HG03565 (cell line): Measurements from ENCODE around the gene CTDP1.

Experiments used
- ATAC-seq: cut with Tn5 transposase; IDR thresholded peaks from one replicate; pipeline ENCODE4 v1.9.1; 2021; ENCODE audit warnings: mild to moderate bottlenecking, moderate library complexity; ENCODE audit not compliant: unreplicated experiment

Gene CTDP1

GRCh38 chr18:79776674-79777073, 97.1 kb downstream of the CTDP1 start:
- no peak for ATAC-seq

- ATAC-seq = no peak
These were observed 98.7 kb downstream of the CTDP1 start for GRCh38 chr18:79778291-79778791.

DNA sequence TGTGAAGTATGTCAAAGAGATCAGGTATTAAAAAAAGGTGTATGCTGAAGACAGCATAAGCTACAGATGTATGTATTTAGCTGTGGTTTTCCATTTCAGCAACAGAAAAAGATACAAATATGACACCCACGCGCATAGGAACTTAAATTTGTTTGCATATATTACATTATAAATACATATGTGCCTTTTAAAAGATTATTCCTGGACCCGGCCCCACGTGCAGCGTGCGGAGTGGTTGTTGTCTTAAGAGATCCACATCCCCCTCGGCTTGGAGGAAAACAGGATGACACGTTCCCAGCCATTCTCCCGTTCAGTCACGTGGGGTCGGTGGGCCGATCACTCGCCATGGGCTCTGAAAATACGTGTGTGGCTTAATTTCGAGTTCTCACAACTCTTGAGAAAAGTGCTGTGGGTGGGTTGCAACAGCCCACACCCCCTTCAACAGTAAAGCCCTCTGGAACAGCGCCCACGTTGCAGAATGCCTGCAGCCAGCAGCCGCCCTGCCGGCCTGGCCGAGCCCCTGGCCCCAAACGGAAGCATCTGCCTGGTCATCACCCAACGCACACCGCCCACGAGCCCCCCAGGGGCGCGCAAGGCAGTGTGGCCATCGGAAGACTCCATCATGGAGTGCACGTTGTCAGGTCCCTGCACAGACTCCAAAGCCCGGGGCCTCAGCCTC, 99.6 kb downstream of the CTDP1 start:
- ATAC-seq = no peak

DNA sequence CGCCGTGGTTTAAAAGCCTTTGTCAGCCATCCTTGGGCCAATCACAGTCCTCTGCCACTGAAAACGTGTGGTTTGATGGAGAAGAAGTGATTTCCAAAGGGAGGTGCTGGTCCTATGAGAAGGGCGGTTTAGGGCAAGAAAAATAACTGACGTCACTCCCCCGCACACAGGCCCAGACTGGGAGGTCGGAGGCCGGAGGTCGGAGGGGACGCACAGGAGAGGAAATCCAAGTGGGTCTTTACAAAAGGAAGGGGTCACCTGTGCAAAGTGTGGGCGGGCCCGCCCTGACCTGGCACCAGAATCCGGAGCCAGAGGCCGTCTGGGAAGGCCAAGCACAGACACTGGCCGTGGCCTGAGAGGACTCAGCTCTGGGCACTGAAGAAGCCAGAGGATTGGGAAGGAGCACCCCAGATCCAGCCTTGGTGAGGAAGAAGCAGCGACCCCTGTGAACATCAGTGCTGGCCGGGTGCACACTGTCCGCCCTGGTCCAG, 100.1 kb downstream of the CTDP1 start:
- no peak for ATAC-seq

DNA sequence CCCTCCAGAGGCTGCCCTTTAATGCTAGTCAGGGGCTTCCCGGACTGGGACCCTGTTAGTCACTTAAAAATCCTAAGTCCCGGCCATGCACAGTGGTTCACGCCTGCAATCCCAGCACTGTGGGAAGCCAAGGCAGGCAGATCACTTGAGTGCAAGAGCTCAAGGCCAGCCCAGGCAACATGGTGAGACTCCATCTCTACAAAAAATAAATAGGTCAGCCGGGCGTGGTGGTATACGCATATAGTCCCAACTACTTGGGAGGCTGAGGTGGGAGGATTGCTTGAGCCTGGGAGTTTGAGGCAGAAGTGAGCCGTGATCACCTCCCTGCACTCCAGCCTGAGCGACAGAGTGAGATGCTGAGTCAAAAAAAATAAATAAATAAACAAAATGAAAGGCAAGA, 100.9 kb downstream of the CTDP1 start:
- ATAC-seq = no peak

DNA sequence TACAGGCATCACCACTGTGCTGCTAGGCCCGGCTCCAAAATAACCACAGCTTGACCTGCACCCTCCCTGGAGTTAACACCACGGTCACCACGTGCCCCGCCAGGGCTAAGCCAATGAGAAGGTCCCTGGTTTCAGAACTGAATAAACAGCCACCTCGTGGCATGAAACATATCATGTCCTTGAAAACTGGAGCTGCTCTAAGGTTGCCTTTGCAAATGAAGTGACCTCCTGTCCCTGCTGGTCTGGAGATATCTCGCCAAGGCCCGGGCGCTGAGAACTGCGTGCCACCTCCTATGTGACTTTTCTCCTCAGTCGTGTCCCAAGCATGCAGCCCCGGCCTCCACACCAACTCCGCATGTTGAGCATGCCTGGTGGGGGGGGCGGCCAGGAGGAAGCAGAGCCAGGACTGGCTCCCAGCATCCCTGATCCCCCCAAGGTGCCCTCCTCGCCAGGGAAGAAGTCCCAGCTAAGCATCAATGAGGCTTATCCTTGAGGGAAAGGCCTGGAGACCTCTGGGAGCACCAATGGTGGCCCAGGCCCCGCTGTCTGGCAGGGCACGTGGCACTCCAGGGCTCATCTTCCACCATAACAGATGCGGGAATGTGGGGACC, 101.8 kb downstream of the CTDP1 start:
- ATAC-seq = no peak

DNA sequence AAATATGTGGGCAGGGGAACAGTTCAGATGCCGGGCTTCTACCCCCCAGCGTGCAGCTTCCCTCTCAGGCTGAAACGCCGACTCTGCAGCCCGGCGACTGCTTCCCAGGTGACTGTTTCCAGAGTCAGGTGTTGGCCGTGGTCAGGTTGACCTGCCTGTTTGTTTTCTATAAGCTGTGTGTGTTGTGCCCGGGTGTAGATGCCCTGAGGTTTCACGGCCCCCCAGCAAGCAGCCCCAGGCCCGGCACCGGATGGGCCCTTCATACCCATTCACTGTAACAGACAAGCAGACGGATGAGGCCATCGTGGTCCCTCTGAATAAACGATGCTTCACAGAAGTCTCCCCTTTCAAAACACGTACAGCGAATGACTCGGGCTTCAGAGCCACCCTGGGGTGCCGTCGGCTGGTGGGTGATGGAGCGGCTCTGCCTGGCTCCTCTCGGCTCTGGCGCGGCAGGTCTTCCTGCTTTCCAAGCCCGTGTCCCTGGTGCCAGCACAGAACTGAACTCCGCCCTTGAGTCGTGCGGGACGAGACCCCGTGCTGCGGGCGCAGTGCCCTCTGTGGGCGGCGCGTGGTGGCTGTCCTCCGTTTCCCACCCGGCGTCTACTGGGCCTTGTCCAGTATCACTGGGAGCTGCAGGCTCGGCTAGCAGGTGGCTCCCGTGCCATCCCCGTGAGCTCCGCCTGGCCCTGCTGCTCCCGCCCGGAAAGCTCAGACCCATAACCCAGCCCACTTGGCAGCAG, 103.1 kb downstream of the CTDP1 start:
- ATAC-seq = no peak

DNA sequence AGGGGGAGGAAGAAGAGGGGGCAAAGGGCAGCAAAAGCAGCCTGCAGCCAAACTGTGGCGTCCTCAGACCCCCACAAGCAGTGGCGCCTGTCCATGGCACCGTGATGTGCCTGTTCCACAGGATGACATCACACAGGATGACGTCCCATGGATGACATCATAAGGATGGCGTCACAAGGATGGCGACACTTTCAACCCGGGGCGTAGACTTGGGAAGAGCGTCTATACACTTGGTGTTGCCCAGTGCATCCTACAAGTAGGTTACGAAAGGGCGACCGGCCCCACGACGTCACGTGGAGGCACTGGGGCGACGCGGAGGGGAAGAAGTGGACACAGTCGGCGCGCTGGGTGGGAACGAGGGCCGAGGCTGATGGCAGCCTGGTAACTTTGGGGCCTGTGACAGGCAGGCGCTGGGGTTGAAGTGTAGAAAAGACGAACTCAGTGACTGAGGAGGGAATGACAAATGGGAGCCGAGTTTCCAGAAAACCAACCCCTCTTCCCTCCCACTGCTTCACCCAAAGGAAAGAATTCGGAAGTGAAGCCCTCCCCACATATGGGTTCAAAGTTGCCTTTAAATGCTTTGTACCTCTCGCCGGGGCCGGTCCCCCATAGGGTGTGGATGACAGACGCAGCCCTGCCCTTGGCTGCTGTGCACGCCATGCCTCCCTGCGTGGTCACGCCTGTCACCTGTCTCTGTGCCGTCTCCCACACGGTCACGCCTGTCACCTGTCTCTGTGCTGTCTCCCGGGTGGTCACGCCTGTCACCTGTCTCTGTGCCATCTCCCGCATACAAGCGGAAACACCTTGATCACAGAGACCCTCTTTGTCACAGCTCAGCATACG, 104.7 kb downstream of the CTDP1 start:
- ATAC-seq = no peak

- ATAC-seq = no peak
These were observed 105.6 kb downstream of the CTDP1 start for GRCh38 chr18:79784965-79785770.

- ATAC-seq = no peak
These were observed 106.2 kb downstream of the CTDP1 start for GRCh38 chr18:79785831-79786230.

DNA sequence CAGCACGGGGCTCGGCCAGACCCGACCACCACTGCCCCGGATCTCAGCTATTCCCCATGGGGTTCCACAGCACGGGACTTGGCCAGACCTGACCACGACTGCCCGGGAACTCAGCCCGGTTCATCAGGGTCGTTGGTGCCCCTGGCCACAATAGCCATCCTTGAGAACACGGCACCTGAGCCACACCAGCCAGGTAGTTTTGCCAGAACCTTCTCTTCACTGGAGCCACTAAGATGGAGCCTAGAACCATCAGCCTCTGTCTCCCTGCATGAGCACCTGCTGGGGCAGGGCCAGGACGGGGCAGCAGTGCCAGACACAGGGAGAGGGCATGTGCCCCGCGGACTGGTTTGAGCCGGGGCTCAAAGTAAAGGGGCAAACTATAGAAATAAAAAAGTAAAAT, 106.7 kb downstream of the CTDP1 start:
- ATAC-seq = no peak

DNA sequence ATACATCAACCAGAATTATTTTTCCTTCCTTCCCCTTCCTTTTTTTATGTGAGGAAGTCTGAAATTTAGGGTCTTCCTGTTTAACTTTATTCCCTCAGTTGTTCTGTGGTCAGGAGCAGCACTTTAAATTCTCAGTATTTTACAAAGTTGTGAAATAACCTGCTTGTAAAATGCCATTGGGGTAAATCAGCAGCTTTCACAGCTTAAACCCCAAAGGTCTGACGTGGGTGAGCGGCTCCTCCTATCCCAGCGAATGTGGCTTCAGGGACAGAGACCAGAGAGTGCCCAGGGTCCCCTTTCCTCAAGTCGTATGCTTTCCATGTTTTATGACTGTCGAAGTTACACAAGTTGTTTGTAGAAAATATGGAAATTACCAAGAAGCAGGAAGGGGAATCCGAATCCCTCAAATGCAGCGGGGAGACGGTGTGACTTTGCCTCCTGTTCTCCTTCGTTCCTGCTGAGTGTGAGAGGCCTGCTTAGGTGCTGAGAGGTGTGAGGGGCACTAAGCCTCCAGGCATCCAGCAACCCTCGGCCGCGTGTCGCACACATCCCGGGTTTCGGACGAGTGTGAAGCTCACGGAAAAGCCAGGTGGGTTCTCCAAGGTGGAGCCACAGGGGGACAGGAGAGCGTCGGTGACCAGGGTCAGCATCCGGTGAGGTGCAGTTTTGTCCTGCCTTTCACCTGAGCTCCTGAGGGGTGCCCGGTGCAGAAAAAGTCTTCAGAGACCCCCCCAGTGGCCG, 107.4 kb downstream of the CTDP1 start:
- no peak for ATAC-seq

- no peak for ATAC-seq
These were observed 107.9 kb downstream of the CTDP1 start for GRCh38 chr18:79787527-79787864.

GRCh38 chr18:79787865-79788733, 108.5 kb downstream of the CTDP1 start:
- ATAC-seq = no peak

DNA sequence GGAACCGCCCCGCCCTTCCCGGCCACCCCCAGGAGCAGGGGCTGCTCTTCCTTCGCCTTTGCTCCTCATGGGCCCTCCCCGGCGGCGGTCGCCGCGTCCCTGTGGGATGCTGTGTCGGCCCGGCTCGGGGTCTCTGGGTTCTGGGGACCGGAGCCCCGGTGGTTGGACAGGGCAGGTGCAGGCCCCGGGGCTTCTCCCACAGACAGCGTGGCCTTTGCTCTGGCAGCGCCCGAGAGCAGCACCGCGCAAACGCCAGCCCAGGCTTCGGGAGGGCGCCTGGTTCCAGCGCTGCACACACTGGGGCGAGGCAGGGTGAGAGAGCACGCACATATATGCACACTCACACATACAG, 109.1 kb downstream of the CTDP1 start:
- no peak for ATAC-seq

GRCh38 chr18:79789091-79789891, 109.7 kb downstream of the CTDP1 start:
- no peak for ATAC-seq

- ATAC-seq = no peak
These were observed 110.6 kb downstream of the CTDP1 start for GRCh38 chr18:79789901-79790890.
